Measurements from ENCODE around the gene ERN1. TPM values are rescaled to one million over a fixed set of nuclear protein-coding genes. Genes with fewer than 3 reads are reported as not detected.
"Not testable (repeated sequence)": the region's sequence is repeated elsewhere in the genome, so short reads cannot be mapped to it uniquely, and the experiment has no call there.

ERN1 gene
- total RNA-seq, 1 experiment from 2014 or later: 8.0 TPM

- Histone ChIP-seq H3K4me3 (ENCODE audit: low read depth, low read length, poor library complexity, severe bottlenecking) (no peak overlapping the region), H3K4me1 (ENCODE audit: insufficient read depth, low read length, poor library complexity, severe bottlenecking) (no peaks in the 10 kb centered on the region), H3K36me3 (ENCODE audit: insufficient read depth, low read length, poor library complexity, severe bottlenecking) (no peaks in the 10 kb centered on the region), H3K9me3 (ENCODE audit: low read depth, low read length, poor library complexity, severe bottlenecking) (no peaks in the 10 kb centered on the region), H3K27ac (ENCODE audit: low read depth, low read length, poor library complexity, severe bottlenecking) (no peak overlapping the region), H3K27me3 (replicated peaks; ENCODE audit: insufficient read depth, low read depth, low read length, poor library complexity) (no peaks in the 10 kb centered on the region)
- CTCF ChIA-PET: interaction anchor here (0.7 kb wide), 1 partner anchor 74 kb away, joined by 4 read pairs; no protein-coding TSS in a partner anchor
- BruUV-seq (replicated peaks): no TSS peak
- no peak for DNase-seq (ENCODE audit: low spot score)
- intact Hi-C loops (cut with micrococcal nuclease; ENCODE audit: unreplicated experiment): no loop called here
- POLR2A ChIA-PET (ENCODE audit: low non-redundant PET): no interaction called here
- TF ChIP-seq CTCF (conservative IDR thresholded peaks at IDR 0.05; ENCODE audit: low read depth, low read length): no peak
- no peak for TF ChIP-seq EZH2 (IDR thresholded peaks at IDR 0.05; ENCODE audit: borderline replicate concordance, low read depth, low read length, poor library complexity, severe bottlenecking)
Measured at GRCh38 chr17:64022611-64023063, 107.3 kb downstream of the ERN1 start.

- TF ChIP-seq EZH2 (IDR thresholded peaks at IDR 0.05; ENCODE audit: borderline replicate concordance, low read depth, low read length, poor library complexity, severe bottlenecking) (no peak), CTCF (conservative IDR thresholded peaks at IDR 0.05; ENCODE audit: low read depth, low read length) (no peak)
- H3K27ac ChIP-seq (ENCODE audit: low read depth, low read length, poor library complexity, severe bottlenecking): no peak within 1 kb of the TSS
- no peak within 1 kb of the TSS for H3K4me3 ChIP-seq (ENCODE audit: low read depth, low read length, poor library complexity, severe bottlenecking)
- intact Hi-C loops (cut with micrococcal nuclease; ENCODE audit: unreplicated experiment): no loop called here
- ChIA-PET POLR2A (ENCODE audit: low non-redundant PET) (interaction anchor here (0.7 kb wide), 1 partner anchor 37 kb away, joined by 18 read pairs; no protein-coding TSS in a partner anchor), CTCF (interaction anchor here (0.5 kb wide), 1 partner anchor 260 kb away, joined by 5 read pairs; no protein-coding TSS in a partner anchor)
- H3K36me3 ChIP-seq (ENCODE audit: insufficient read depth, low read length, poor library complexity, severe bottlenecking): no peaks in the 10 kb centered on the region
- BruUV-seq (replicated peaks): no TSS peak
- no peaks in the 10 kb centered on the region for H3K9me3 ChIP-seq (ENCODE audit: low read depth, low read length, poor library complexity, severe bottlenecking)
- H3K4me1 ChIP-seq (ENCODE audit: insufficient read depth, low read length, poor library complexity, severe bottlenecking): no peaks in the 10 kb centered on the region
- no peaks in the 10 kb centered on the region for H3K27me3 ChIP-seq (replicated peaks; ENCODE audit: insufficient read depth, low read depth, low read length, poor library complexity)
- DNase-seq (ENCODE audit: low spot score): no peak
Measured at GRCh38 chr17:64020056-64020766, 109.7 kb downstream of the ERN1 start, which contains the start of gene ICAM2. TSS of gene ICAM2 (minus strand) at chr17:64020633. CDS start at chr17:64006691, 13,942 bp downstream.

GRCh38 chr17:64019551-64019961 is 110.4 kb downstream of the ERN1 start:
- BruUV-seq (replicated peaks); H3K36me3 ChIP-seq (ENCODE audit: insufficient read depth, low read length, poor library complexity, severe bottlenecking); H3K4me1 ChIP-seq (ENCODE audit: insufficient read depth, low read length, poor library complexity, severe bottlenecking); H3K27me3 ChIP-seq (replicated peaks; ENCODE audit: insufficient read depth, low read depth, low read length, poor library complexity); H3K4me3 ChIP-seq (ENCODE audit: low read depth, low read length, poor library complexity, severe bottlenecking); intact Hi-C loops (cut with micrococcal nuclease; ENCODE audit: unreplicated experiment); DNase-seq (ENCODE audit: low spot score); H3K27ac ChIP-seq (ENCODE audit: low read depth, low read length, poor library complexity, severe bottlenecking); H3K9me3 ChIP-seq (ENCODE audit: low read depth, low read length, poor library complexity, severe bottlenecking): not testable (repeated sequence)
- POLR2A ChIA-PET (ENCODE audit: low non-redundant PET): interaction anchor here (0.7 kb wide), 1 partner anchor 36 kb away, joined by 18 read pairs; no protein-coding TSS in a partner anchor
- CTCF ChIA-PET: interaction anchor here (0.8 kb wide), 1 partner anchor 10 kb away, joined by 3 read pairs; no protein-coding TSS in a partner anchor
